HG03103 (cell line): ENCODE results near the gene ARRDC2.

ENCODE experiments used
- ATAC-seq: cut with Tn5 transposase; IDR thresholded peaks from one replicate; pipeline ENCODE4 v1.9.1; 2021; ENCODE audit warnings: low read depth; ENCODE audit not compliant: unreplicated experiment

The ARRDC2 gene

GRCh38 chr19:18055967-18056366, 48.0 kb downstream of the ARRDC2 start:
- ATAC-seq, result no peak

GRCh38 chr19:18057557-18057956, 49.6 kb downstream of the ARRDC2 start:
- no peak for ATAC-seq

- no peak for ATAC-seq
Observed at GRCh38 chr19:18058208-18059009, 50.4 kb downstream of the ARRDC2 start.

GRCh38 chr19:18059297-18059696, 51.3 kb downstream of the ARRDC2 start:
- ATAC-seq, result no peak

- ATAC-seq, result no peak
Observed at GRCh38 chr19:18059902-18060301, 51.9 kb downstream of the ARRDC2 start.

- no peak for ATAC-seq
Observed at GRCh38 chr19:18060472-18060871, 52.5 kb downstream of the ARRDC2 start.

GRCh38 chr19:18062028-18062427, 54.1 kb downstream of the ARRDC2 start:
- ATAC-seq, result no peak

GRCh38 chr19:18063463-18063862, 55.5 kb downstream of the ARRDC2 start:
- ATAC-seq, result no peak
